ENCODE measurements around the gene COX7A2. TPM values are rescaled to one million over a fixed set of nuclear protein-coding genes. Genes with fewer than 3 reads are reported as not detected.
A peak's percentile ranks its signal among the peaks of the same experiment; 100 is the strongest.

The COX7A2 gene
- total and polyA plus RNA-seq, 2 of the 13 experiments (the other 11 are each of a cell fraction or from before 2014, with no cell fraction given) = 407 to 556 TPM

DNA sequence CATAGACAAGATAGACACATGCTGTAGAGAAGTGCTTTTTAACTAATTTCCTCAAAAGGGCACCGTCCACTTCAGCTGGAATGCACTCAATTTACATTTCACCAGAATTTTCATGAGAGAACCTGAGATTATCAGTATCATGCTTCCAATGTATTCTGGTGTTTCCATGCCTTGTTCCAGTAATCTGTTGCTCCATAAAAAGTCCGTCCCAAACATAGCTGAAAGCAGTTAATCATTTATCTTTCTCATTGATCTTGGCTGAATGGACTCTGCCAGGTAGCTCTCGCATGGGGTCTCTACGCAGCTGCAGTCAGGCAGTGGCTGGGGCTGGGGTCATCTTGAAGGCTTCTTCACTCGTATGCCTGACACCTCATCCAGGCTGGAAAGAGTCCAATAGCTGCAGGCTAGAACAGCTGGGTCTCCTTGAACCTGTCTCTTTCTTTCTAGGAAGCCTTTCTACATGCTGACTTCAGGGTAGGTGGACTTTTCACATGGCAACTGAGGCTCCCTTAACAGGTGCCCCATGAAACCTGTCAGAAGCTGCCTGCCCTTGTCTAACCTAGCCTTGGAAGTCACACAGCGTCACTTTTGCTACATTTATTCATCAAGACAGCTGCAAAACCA is 19.2 kb downstream of the COX7A2 start (continued):
- TF ChIP-seq ARID4A (CRISPR knock-in tag; IDR thresholded peaks at IDR 0.05; ENCODE audit: borderline replicate concordance) = peak; percentile 14; the same call in 1 of the 2 replicates
- TF ChIP-seq, protein P1, sequence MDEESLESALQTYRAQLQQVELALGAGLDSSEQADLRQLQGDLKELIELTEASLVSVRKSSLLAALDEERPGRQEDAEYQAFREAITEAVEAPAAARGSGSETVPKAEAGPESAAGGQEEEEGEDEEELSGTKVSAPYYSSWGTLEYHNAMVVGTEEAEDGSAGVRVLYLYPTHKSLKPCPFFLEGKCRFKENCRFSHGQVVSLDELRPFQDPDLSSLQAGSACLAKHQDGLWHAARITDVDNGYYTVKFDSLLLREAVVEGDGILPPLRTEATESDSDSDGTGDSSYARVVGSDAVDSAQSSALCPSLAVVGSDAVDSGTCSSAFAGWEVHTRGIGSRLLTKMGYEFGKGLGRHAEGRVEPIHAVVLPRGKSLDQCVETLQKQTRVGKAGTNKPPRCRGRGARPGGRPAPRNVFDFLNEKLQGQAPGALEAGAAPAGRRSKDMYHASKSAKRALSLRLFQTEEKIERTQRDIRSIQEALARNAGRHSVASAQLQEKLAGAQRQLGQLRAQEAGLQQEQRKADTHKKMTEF (CRISPR knock-in tag; IDR thresholded peaks at IDR 0.05) = no peak
- no peak for TF ChIP-seq PLRG1 (conservative IDR thresholded peaks at IDR 0.05)
- no peak for TF ChIP-seq ARNT2 (CRISPR knock-in tag; IDR thresholded peaks at IDR 0.05; ENCODE audit: low read depth)
- TF ChIP-seq YEATS2 (CRISPR knock-in tag; IDR thresholded peaks at IDR 0.05; ENCODE audit: borderline replicate concordance) = no peak
- TF ChIP-seq, protein P2, sequence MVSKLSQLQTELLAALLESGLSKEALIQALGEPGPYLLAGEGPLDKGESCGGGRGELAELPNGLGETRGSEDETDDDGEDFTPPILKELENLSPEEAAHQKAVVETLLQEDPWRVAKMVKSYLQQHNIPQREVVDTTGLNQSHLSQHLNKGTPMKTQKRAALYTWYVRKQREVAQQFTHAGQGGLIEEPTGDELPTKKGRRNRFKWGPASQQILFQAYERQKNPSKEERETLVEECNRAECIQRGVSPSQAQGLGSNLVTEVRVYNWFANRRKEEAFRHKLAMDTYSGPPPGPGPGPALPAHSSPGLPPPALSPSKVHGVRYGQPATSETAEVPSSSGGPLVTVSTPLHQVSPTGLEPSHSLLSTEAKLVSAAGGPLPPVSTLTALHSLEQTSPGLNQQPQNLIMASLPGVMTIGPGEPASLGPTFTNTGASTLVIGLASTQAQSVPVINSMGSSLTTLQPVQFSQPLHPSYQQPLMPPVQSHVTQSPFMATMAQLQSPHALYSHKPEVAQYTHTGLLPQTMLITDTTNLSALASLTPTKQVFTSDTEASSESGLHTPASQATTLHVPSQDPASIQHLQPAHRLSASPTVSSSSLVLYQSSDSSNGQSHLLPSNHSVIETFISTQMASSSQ (IDR thresholded peaks at IDR 0.05; ENCODE audit: low read depth) = peak; percentile 68; the same call in 1 of the 2 replicates
- TF ChIP-seq, protein P2 (CRISPR knock-in tag; IDR thresholded peaks at IDR 0.05; ENCODE audit: borderline replicate concordance) = peak; percentile 71; the same call in 1 of the 2 replicates

Measured in HepG2 (cell line).